ENCODE measurements around the gene AFG1L.

DNA sequence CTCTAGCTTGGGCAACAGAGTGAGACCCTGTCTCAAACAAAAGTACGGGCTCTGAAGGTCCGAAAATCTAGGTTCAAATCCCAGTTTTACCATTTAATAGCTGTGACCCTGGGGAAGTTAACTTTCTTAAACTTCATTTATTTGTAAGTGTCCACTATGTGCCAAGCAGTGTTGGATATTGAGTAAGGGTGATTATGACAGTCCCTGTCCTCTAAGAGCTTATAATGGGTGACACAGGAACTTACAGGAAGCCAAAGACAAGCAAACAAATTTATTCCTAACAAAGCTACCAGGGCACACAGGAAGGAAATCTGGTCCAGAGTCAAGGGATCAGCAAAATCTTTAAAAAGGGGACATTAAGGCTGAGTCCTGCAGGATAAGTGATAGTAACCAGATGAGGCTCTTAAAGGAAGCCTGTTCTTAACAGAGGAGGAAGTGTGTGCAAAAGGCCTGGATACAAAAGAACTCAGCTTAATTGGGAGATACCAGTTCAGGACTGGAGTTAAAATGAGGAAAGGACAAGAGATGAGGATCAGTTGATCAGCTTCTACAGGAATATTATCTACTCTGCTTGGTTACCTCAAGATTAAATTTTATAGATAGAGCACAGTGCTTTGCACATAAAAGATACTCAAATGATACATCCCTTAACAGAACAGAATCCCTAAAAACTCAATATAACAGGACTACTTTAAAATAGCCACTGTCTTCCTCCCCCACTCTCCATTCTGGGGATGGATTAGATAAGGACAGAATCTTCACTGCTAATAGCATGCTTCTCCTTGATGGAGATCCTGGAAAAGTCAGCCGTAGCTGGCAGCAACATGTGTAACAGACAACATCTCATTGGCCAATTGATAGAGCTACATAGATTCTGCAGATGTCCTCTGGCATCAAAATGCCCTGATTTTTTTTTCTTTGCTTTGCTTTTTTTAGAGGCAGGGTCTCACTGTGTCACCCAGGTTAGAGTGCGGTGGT, 40.1 kb upstream of the AFG1L start:
- TF ChIP-seq POLR2AphosphoS5 (IDR thresholded peaks at IDR 0.05; ENCODE audit: low read depth, low read length): no peak
- TF ChIP-seq TAF1 (IDR thresholded peaks at IDR 0.05; ENCODE audit: borderline replicate concordance, insufficient read depth, low read length): no peak
- no peak for TF ChIP-seq REST (IDR thresholded peaks at IDR 0.05; ENCODE audit: insufficient read depth in 1 of 2, low read depth in 2 of 2, low read length in 2 of 2)
- TF ChIP-seq SIN3A (IDR thresholded peaks at IDR 0.05; ENCODE audit: borderline replicate concordance, insufficient read depth, low read length): no peak
- TF ChIP-seq FOXP2 (optimal IDR thresholded peaks at IDR 0.05; ENCODE audit: borderline replicate concordance, extremely low read depth, extremely low read length, insufficient read depth): no peak

All from PFSK-1 (cell line).